Measurements from ENCODE around the gene EFNA5. TPM values are rescaled to one million over a fixed set of nuclear protein-coding genes. Genes with fewer than 3 reads are reported as not detected.
A peak's percentile ranks its signal among the peaks of the same experiment; 100 is the strongest.

Gene EFNA5
- total RNA-seq, 4 donors from 2014 or later, result 21.3 to 47.0 (median 29.3) TPM

DNA sequence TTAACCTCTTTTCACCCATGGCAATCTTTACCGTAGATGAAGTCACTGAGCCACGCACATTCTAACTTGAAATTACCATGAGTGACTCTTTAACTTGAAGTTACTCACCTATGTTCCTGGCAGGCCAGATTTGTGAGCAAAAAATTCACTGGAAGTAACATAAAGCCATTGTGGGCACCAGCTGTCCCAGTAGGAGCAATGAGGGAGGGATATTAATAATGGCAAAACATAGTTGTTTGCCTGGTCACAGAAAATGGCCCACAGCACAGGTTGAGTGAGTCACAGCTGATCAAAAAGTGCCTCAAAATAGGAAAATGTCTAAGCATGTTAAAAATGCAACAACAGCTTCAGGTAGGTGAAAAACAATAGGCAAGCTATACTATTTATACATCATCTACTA, 146.6 kb downstream of the EFNA5 start:
- no peaks in the 10 kb centered on the region for H3K36me3 ChIP-seq
- no peaks in the 10 kb centered on the region for H3K9me3 ChIP-seq
- no peaks in the 10 kb centered on the region for H3K27me3 ChIP-seq
- H3K27ac ChIP-seq, result no peak overlapping the region
- 97% methylated on average over 2 of the region's 2 CpGs for WGBS
- DNase-seq (ENCODE audit: low spot score in 2 of 2), result no peak
- H3K4me1 ChIP-seq, result peaks cover 7% of the 10 kb centered on the region
- no peak overlapping the region for H3K4me3 ChIP-seq
- no peak for TF ChIP-seq POLR2A (IDR thresholded peaks at IDR 0.05)
- TF ChIP-seq, protein P1, sequence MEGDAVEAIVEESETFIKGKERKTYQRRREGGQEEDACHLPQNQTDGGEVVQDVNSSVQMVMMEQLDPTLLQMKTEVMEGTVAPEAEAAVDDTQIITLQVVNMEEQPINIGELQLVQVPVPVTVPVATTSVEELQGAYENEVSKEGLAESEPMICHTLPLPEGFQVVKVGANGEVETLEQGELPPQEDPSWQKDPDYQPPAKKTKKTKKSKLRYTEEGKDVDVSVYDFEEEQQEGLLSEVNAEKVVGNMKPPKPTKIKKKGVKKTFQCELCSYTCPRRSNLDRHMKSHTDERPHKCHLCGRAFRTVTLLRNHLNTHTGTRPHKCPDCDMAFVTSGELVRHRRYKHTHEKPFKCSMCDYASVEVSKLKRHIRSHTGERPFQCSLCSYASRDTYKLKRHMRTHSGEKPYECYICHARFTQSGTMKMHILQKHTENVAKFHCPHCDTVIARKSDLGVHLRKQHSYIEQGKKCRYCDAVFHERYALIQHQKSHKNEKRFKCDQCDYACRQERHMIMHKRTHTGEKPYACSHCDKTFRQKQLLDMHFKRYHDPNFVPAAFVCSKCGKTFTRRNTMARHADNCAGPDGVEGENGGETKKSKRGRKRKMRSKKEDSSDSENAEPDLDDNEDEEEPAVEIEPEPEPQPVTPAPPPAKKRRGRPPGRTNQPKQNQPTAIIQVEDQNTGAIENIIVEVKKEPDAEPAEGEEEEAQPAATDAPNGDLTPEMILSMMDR (IDR thresholded peaks at IDR 0.05), result no peak
- no peak for TF ChIP-seq POLR2AphosphoS5 (IDR thresholded peaks at IDR 0.05)
- TF ChIP-seq EP300 (IDR thresholded peaks at IDR 0.05), result no peak

DNA sequence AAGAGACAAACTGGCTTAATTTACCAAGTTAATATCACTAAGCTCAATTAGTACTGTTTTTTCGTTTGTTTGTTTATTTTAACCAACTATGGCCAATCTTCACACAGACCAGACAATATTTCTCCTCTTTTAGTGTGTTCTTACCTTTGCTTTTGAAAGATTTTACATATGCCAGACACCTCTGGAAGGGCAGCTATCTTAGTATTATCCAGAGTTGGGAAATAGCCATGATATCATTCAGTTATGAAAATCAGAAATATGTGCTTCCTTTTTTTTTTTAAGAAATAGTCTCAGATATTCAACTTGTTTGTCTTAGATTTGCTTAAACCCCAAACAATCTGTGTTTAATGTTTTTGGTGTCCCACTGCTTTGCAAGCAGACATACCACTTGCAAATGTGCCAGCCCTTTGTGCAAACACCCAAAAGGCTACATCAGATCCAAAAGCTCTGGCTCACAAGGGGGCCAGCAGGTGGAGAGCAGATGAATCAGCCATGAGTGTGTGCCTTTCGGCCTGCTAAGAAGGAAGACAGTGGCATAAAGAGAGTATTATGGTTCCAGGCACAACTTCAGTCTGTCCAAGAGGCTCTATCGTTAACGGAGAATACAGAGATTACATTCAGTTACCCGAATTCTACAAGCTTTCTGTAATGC, 147.6 kb downstream of the EFNA5 start:
- 74% methylated on average over 5 of the region's 5 CpGs for WGBS
- H3K4me3 ChIP-seq, result no peak overlapping the region
- H3K27me3 ChIP-seq, result no peaks in the 10 kb centered on the region
- H3K27ac ChIP-seq, result no peak overlapping the region
- H3K9me3 ChIP-seq, result no peaks in the 10 kb centered on the region
- no peak for TF ChIP-seq POLR2AphosphoS5 (IDR thresholded peaks at IDR 0.05)
- TF ChIP-seq, protein P1 (IDR thresholded peaks at IDR 0.05), result no peak
- TF ChIP-seq POLR2A (IDR thresholded peaks at IDR 0.05), result no peak
- no peak for TF ChIP-seq EP300 (IDR thresholded peaks at IDR 0.05)
- H3K36me3 ChIP-seq, result no peaks in the 10 kb centered on the region
- H3K4me1 ChIP-seq, result peaks cover 7% of the 10 kb centered on the region
- DNase-seq (ENCODE audit: low spot score in 2 of 2), result no peak

DNA sequence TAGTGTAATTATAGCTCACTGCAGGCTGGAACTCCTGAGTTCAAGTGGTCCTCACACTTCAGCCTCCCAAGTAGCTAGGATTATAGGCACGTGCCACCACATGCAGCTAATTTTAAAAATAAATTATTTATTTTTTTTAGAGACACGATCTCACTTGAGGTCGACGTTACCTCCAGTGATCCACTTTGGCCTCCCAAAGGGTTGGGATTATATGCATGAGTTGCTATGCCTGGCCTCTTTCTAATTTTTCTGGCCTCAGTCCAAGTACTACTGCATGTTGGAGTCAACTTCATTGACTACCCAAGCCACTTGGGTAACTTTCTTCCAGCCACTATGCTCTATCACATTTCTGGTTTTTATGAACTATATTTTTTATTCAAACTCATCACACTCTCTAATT, 148.3 kb downstream of the EFNA5 start:
- no peaks in the 10 kb centered on the region for H3K9me3 ChIP-seq
- TF ChIP-seq EP300 (IDR thresholded peaks at IDR 0.05) (no peak), POLR2A (IDR thresholded peaks at IDR 0.05) (no peak), POLR2AphosphoS5 (IDR thresholded peaks at IDR 0.05) (no peak)
- TF ChIP-seq, protein P1 (IDR thresholded peaks at IDR 0.05), result no peak
- 92% methylated on average over 4 of the region's 4 CpGs for WGBS
- no peaks in the 10 kb centered on the region for H3K27me3 ChIP-seq
- H3K4me3 ChIP-seq, result no peak overlapping the region
- H3K27ac ChIP-seq, result no peak overlapping the region
- DNase-seq (ENCODE audit: low spot score in 2 of 2), result no peak
- H3K4me1 ChIP-seq, result peaks cover 7% of the 10 kb centered on the region
- no peaks in the 10 kb centered on the region for H3K36me3 ChIP-seq

DNA sequence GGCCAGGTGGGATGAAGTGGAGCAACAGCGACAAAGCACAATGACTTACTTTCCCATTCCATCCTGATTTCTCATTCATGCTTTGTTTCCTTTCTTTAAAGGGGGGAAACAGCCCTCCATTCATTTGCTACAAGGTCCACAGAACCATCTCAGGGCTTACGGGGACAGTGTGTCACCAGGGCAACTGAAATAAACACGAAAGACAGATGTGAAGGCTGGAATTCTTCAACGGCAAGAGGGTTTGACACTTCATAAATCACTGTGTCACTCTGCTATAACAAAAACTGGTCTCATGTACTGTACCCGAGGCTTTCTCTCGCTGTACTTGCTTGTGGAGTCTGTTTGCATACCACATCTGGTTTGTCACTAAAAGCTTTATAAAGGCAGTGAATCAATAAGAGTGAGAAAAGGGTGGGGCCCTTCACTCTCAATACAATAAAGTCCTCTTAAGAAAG, 150.8 kb downstream of the EFNA5 start:
- peaks cover 7% of the 10 kb centered on the region for H3K4me1 ChIP-seq
- 32% methylated on average over 6 of the region's 6 CpGs for WGBS
- no peaks in the 10 kb centered on the region for H3K9me3 ChIP-seq
- no peaks in the 10 kb centered on the region for H3K27me3 ChIP-seq
- TF ChIP-seq POLR2AphosphoS5 (IDR thresholded peaks at IDR 0.05) (peak in 1 of 3 donors; percentile 14), POLR2A (IDR thresholded peaks at IDR 0.05) (no peak)
- DNase-seq (ENCODE audit: low spot score in 2 of 2), result no peak
- H3K36me3 ChIP-seq, result no peaks in the 10 kb centered on the region
- H3K4me3 ChIP-seq, result no peak overlapping the region
- H3K27ac ChIP-seq, result no peak overlapping the region

DNA sequence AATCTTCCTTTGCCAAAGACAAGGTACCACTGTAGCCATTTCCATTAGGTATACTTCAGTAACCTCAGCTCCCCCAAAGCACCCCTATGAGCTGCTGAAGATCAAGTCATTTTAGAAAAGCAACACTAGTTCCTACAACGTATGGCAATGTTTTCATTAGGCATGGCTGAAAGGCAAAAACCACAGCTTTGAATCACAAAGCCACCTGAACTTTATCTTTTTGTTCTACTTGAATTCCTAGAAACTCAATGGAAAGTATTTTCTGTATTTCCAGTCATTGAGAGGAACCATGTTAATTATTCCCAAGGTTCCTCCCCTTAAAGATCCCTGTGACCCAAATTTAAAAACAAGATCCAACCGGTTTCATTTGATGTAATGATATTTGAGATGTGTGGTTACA, 152.1 kb downstream of the EFNA5 start:
- H3K27me3 ChIP-seq, result no peaks in the 10 kb centered on the region
- 69% methylated on average over 2 of the region's 2 CpGs for WGBS
- DNase-seq (ENCODE audit: low spot score in 2 of 2), result no peak
- no peaks in the 10 kb centered on the region for H3K9me3 ChIP-seq
- TF ChIP-seq POLR2A (IDR thresholded peaks at IDR 0.05) (no peak), EP300 (IDR thresholded peaks at IDR 0.05) (no peak), POLR2AphosphoS5 (IDR thresholded peaks at IDR 0.05) (no peak)
- TF ChIP-seq, protein P1 (IDR thresholded peaks at IDR 0.05), result no peak
- H3K27ac ChIP-seq, result no peak overlapping the region
- peaks cover 7% of the 10 kb centered on the region for H3K4me1 ChIP-seq
- no peak overlapping the region for H3K4me3 ChIP-seq
- H3K36me3 ChIP-seq, result no peaks in the 10 kb centered on the region

Data from suprapubic skin (tissue), 4 donors.